ENCODE results near the gene LDAH. TPM values are rescaled to one million over a fixed set of nuclear protein-coding genes. Genes with fewer than 3 reads are reported as not detected.

Gene LDAH
- total RNA-seq, 4 donors from 2014 or later: 11.9 to 18.3 (median 14.0) TPM

- TF ChIP-seq CTCF (IDR thresholded peaks at IDR 0.05; ENCODE audit: low read depth): no peak
Observed at GRCh38 chr2:20723543-20723942, 99.4 kb downstream of the LDAH start.

DNA sequence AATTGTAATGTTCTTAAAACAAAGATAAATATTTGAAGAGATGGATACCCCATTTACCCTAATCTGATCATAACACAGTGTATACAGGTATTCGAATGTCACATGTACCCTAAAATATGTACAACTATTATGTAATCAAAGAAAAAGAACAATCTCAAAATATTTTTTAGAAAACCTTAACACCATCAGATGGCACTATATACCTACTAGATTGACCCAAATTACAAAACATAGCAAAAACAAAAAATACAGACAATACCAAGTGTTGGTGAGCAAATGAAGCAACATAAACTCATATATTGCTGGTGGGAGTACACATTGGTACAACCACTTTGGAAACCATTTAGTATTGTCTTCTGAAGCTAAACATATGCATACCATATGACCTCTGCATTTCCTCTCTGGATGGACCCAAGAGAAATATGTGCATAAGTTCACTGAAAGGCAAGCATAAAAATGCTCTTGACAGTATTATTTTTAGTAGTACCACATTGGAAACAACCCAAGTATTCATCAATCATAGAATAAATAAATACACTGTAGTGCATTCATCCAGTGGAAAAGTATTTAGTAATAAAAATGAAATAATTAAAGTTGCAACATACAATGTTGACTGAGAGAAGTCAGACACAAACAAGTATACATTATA, 100.2 kb downstream of the LDAH start:
- TF ChIP-seq CTCF (IDR thresholded peaks at IDR 0.05; ENCODE audit: low read depth): no peak

DNA sequence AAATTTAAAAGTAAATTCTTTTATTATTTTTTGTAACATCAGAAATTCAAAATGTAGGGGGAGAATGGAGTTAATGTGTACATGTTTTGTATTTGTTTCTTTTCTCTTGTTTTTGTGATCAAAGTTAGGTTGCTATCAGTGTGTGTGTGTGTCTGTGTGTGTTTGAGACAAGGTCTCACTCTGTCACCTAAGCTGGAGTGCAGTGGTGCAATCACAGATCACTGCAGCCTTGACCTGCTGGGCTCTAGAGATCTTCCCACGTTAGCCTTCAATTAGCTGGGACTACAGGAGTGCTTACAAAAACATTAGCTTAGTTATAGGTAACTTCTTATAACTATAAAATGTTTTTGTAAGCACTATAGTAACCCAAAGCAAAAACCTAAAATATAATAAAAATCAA, 105.3 kb downstream of the LDAH start:
- TF ChIP-seq CTCF (IDR thresholded peaks at IDR 0.05; ENCODE audit: low read depth): no peak

- no peak for TF ChIP-seq CTCF (IDR thresholded peaks at IDR 0.05; ENCODE audit: low read depth)
Observed at GRCh38 chr2:20707601-20708000, 115.3 kb downstream of the LDAH start.

GRCh38 chr2:20706786-20707185, 116.1 kb downstream of the LDAH start:
- TF ChIP-seq CTCF (IDR thresholded peaks at IDR 0.05; ENCODE audit: low read depth): no peak

- no peak for TF ChIP-seq CTCF (IDR thresholded peaks at IDR 0.05; ENCODE audit: low read depth)
Observed at GRCh38 chr2:20706217-20706616, 116.7 kb downstream of the LDAH start.

DNA sequence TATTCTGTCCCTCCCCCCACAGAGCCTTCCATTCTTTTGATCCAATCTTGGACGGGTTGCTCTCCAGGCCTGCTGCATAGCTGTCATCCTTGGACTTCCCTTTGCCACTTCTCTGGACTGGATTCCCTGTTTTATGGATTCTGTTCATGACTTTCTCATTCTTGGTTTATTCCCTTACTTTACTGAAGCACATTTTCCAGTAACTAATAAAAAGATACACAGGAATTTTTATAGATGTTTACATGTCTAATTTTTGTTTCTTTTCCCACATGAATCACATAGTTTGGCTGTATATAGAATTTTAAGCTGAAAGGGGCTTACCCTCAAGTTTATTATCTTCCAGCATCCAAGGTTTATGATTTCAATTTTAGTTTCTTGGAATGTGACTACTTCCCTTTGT, 118.0 kb downstream of the LDAH start:
- TF ChIP-seq CTCF (IDR thresholded peaks at IDR 0.05; ENCODE audit: low read depth): no peak

Measured in subcutaneous adipose tissue (tissue), 4 donors.